Lower leg skin (tissue), 3 donors: ENCODE results near the gene CACNA2D4.

ENCODE experiments used
- POLR2A ChIP-seq, 2 donors: fragments of 450-650 bp; IDR thresholded peaks; one replicate each; pipeline ENCODE4 v1.6.1; 2016 to 2017; ENCODE audit warnings: antibody characterized with exemption in 2 of 2, mild to moderate bottlenecking in 1 of 2, moderate library complexity in 1 of 2
- TF ChIP-seq, protein P1 (sequence below), 3 donors: fragments of 450-650 bp; IDR thresholded peaks; one replicate each; pipeline ENCODE4 v1.5.1; 2016; ENCODE audit warnings: antibody characterized with exemption in 3 of 3, mild to moderate bottlenecking in 3 of 3, moderate library complexity in 2 of 3

DNA sequence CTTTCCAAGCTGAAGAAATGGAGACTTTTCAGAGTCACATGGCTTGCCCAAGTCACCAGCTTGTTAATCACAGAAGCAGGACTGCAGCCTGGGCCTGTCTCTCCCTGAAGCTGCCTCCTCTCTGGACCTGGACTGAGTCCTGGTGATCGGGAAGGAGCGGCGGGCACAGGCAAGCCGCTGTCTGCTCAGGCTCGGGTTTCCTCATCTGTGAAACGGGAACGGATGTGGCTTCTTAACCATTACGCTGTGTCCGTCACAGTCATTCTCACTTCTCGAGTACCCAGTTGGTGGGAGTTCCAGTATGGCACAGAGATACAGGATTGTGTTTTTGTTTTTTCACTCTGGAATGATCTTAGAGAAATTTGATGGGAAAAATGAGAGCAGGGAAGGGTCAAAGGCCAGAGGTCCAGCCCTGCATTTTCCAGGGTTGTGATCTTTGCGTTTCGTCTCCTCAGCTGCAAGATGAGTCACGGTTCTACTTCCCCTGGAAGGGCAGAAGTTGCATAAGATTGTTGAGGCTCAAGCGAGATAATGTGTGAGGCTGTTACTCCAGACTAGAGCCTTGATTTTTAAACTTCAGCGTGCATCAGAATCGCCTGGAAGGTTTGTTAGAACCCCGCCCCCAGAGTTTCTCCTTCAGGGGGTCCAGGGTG, 105.7 kb downstream of the CACNA2D4 start:
- TF ChIP-seq, protein P1, sequence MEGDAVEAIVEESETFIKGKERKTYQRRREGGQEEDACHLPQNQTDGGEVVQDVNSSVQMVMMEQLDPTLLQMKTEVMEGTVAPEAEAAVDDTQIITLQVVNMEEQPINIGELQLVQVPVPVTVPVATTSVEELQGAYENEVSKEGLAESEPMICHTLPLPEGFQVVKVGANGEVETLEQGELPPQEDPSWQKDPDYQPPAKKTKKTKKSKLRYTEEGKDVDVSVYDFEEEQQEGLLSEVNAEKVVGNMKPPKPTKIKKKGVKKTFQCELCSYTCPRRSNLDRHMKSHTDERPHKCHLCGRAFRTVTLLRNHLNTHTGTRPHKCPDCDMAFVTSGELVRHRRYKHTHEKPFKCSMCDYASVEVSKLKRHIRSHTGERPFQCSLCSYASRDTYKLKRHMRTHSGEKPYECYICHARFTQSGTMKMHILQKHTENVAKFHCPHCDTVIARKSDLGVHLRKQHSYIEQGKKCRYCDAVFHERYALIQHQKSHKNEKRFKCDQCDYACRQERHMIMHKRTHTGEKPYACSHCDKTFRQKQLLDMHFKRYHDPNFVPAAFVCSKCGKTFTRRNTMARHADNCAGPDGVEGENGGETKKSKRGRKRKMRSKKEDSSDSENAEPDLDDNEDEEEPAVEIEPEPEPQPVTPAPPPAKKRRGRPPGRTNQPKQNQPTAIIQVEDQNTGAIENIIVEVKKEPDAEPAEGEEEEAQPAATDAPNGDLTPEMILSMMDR (IDR thresholded peaks at IDR 0.05) = no peak
- TF ChIP-seq POLR2A (IDR thresholded peaks at IDR 0.05) = no peak
